Activated CD4-positive, alpha-beta T cell treated with anti-CD3 and anti-CD28 coated beads for 24 hours (primary cell): Measurements from ENCODE around the gene DNAJC5.
"Not testable (repeated sequence)": the region's sequence is repeated elsewhere in the genome, so short reads cannot be mapped to it uniquely, and the experiment has no call there.

Experiments used
- DNase-seq, 2 donors: peaks; one replicate each; pipeline ENCODE4 v3.0.0-alpha.2; 2020; ENCODE audit warnings: low read depth in 2 of 2

The DNAJC5 gene

GRCh38 chr20:63968136-63968927, 73.4 kb downstream of the DNAJC5 start:
- DNase-seq, result no peak

GRCh38 chr20:63968928-63969760, 74.2 kb downstream of the DNAJC5 start:
- no peak for DNase-seq

- DNase-seq, result peak in 1 of 2 donors; percentile 54
Measured at GRCh38 chr20:63969838-63970713, 75.2 kb downstream of the DNAJC5 start, which contains the start of gene ZNF512B. Gene ZNF512B (minus strand): TSS chr20:63969930. CDS start chr20:63967950, 1,980 bp downstream.

- no peak for DNase-seq
Measured at GRCh38 chr20:63970714-63971431, 75.9 kb downstream of the DNAJC5 start.

- not testable (repeated sequence) for DNase-seq
Measured at GRCh38 chr20:63971960-63972311, 77.0 kb downstream of the DNAJC5 start.

GRCh38 chr20:63972312-63973159, 77.6 kb downstream of the DNAJC5 start:
- DNase-seq, result no peak

- no peak for DNase-seq
Measured at GRCh38 chr20:63973160-63973479, 78.2 kb downstream of the DNAJC5 start.

GRCh38 chr20:63973636-63974401, 78.9 kb downstream of the DNAJC5 start:
- peak; percentile 64 to 76 for DNase-seq

- no peak for DNase-seq
Measured at GRCh38 chr20:63974402-63975200, 79.7 kb downstream of the DNAJC5 start.

GRCh38 chr20:63976511-63976910, 81.6 kb downstream of the DNAJC5 start:
- DNase-seq, result not testable (repeated sequence)

GRCh38 chr20:63976980-63977738, 82.2 kb downstream of the DNAJC5 start:
- DNase-seq, result no peak

- DNase-seq, result peak; percentile 45 to 53
Measured at GRCh38 chr20:63977739-63978276, 82.9 kb downstream of the DNAJC5 start.

- peak; percentile 29 to 66 for DNase-seq
Measured at GRCh38 chr20:63978319-63979228, 83.6 kb downstream of the DNAJC5 start.

- DNase-seq, result no peak
Measured at GRCh38 chr20:63979229-63979556, 84.3 kb downstream of the DNAJC5 start.

GRCh38 chr20:63979557-63980316, 84.8 kb downstream of the DNAJC5 start, which contains the start of gene SAMD10:
Gene SAMD10 (minus strand): TSS chr20:63979642. CDS start chr20:63979467, 175 bp downstream.
- DNase-seq, result peak; percentile 79 to 85

- DNase-seq, result no peak
Measured at GRCh38 chr20:63980317-63980805, 85.4 kb downstream of the DNAJC5 start.
